OCI-LY1 (cell line): Measurements from ENCODE around the gene SLC10A1.

ENCODE experiments used
- H2AFZ ChIP-seq: fragments of 200-600 bp; sonication (generic), shearing (Covaris generic); 2 replicates; pipeline ENCODE4 v1.6.0; 2014; ENCODE audit warnings: antibody characterized with exemption, mild to moderate bottlenecking, low read length
- H3F3A ChIP-seq: fragments of 200-600 bp; sonication (generic), shearing (Covaris generic); 2 replicates; pipeline ENCODE4 v1.6.0; 2014; ENCODE audit warnings: mild to moderate bottlenecking, antibody characterized with exemption, low read length, moderate library complexity; ENCODE audit not compliant: insufficient read depth
- H3K27ac ChIP-seq: fragments of 200-600 bp; sonication (generic); 2 replicates; pipeline ENCODE4 v1.5.1; 2014; ENCODE audit warnings: low read length, mixed run types, mild to moderate bottlenecking, low read depth; ENCODE audit not compliant: poor library complexity, severe bottlenecking
- H3K27me3 ChIP-seq: fragments of 200-600 bp; sonication (generic); 2 replicates; pipeline ENCODE4 v1.6.0; 2014; ENCODE audit warnings: antibody characterized with exemption, mild to moderate bottlenecking, low read length, moderate library complexity; ENCODE audit not compliant: insufficient read depth
- H3K36me3 ChIP-seq: fragments of 200-600 bp; sonication (generic); 2 replicates; pipeline ENCODE4 v1.6.1; 2014; ENCODE audit warnings: mild to moderate bottlenecking, antibody characterized with exemption, low read length, moderate library complexity, mixed read lengths; ENCODE audit not compliant: insufficient read depth
- H3K4me1 ChIP-seq: fragments of 200-600 bp; sonication (generic); 2 replicates; pipeline ENCODE4 v1.5.1; 2014; ENCODE audit warnings: mild to moderate bottlenecking, low read length, moderate library complexity; ENCODE audit not compliant: insufficient read depth, severe bottlenecking
- H3K4me2 ChIP-seq: fragments of 200-600 bp; sonication (generic), shearing (Covaris generic); 2 replicates; pipeline ENCODE4 v1.6.1; 2014; ENCODE audit warnings: low read length
- H3K4me3 ChIP-seq: fragments of 200-600 bp; sonication (generic); 2 replicates; pipeline ENCODE4 v1.5.1; 2014; ENCODE audit warnings: low read length, low read depth, mild to moderate bottlenecking, mixed read lengths; ENCODE audit not compliant: poor library complexity, severe bottlenecking
- H3K79me2 ChIP-seq: fragments of 200-600 bp; shearing (Covaris generic); 2 replicates; pipeline ENCODE4 v1.6.1; 2016; ENCODE audit warnings: mixed run types, low read length, mixed read lengths; ENCODE audit not compliant: insufficient read depth
- H3K9ac ChIP-seq: fragments of 200-600 bp; sonication (generic), shearing (Covaris generic); 2 replicates; pipeline ENCODE4 v1.6.1; 2014; ENCODE audit warnings: mild to moderate bottlenecking, low read length, mixed read lengths
- H3K9me2 ChIP-seq: fragments of 200-600 bp; sonication (generic), shearing (Covaris generic); 2 replicates; pipeline ENCODE4 v1.6.1; 2014; ENCODE audit warnings: low read depth, mild to moderate bottlenecking, low read length, mixed read lengths
- H3K9me3 ChIP-seq: fragments of 200-600 bp; shearing (Covaris generic); 2 replicates; pipeline ENCODE4 v1.6.1; 2014; ENCODE audit warnings: low read length, mixed read lengths
- H4K20me1 ChIP-seq: fragments of 200-600 bp; sonication (generic), shearing (Covaris generic); 2 replicates; pipeline ENCODE4 v1.6.0; 2016; ENCODE audit warnings: mild to moderate bottlenecking, low read length; ENCODE audit not compliant: insufficient read depth
- CTCF ChIP-seq: fragments of 200-600 bp; sonication (generic), shearing (Covaris generic); IDR thresholded peaks from 2 replicates; pipeline ENCODE4 v1.5.1; 2017; ENCODE audit warnings: mild to moderate bottlenecking, antibody characterized with exemption, low read length, moderate library complexity, mixed read lengths
- EZH2 ChIP-seq: fragments of 200-600 bp; sonication (generic), shearing (Covaris generic); IDR thresholded peaks from 2 replicates; pipeline ENCODE4 v1.8.0; 2017; ENCODE audit warnings: borderline replicate concordance, mixed run types, mild to moderate bottlenecking, antibody characterized with exemption, low read length, moderate library complexity, mixed read lengths

Gene SLC10A1

GRCh38 chr14:69839661-69840060, 42.6 kb upstream of the SLC10A1 start:
- no peaks in the 10 kb centered on the region for H3K27me3 ChIP-seq
- no peak overlapping the region for H2AFZ ChIP-seq
- H3K4me2 ChIP-seq = no peak overlapping the region
- no peaks in the 10 kb centered on the region for H3K79me2 ChIP-seq
- no peak for TF ChIP-seq EZH2
- H3K9ac ChIP-seq = no peak overlapping the region
- H3K9me3 ChIP-seq = no peaks in the 10 kb centered on the region
- H3K27ac ChIP-seq = no peak overlapping the region
- no peak overlapping the region for H3K4me3 ChIP-seq
- H3K9me2 ChIP-seq = no peaks in the 10 kb centered on the region
- no peaks in the 10 kb centered on the region for H3K36me3 ChIP-seq
- H3F3A ChIP-seq = no peaks in the 10 kb centered on the region
- no peaks in the 10 kb centered on the region for H4K20me1 ChIP-seq
- no peaks in the 10 kb centered on the region for H3K4me1 ChIP-seq

GRCh38 chr14:69838881-69839416, 41.9 kb upstream of the SLC10A1 start:
- no peaks in the 10 kb centered on the region for H3K9me3 ChIP-seq
- H3K4me3 ChIP-seq = no peak overlapping the region
- no peaks in the 10 kb centered on the region for H4K20me1 ChIP-seq
- no peaks in the 10 kb centered on the region for H3F3A ChIP-seq
- H3K27ac ChIP-seq = no peak overlapping the region
- no peak overlapping the region for H3K9ac ChIP-seq
- no peaks in the 10 kb centered on the region for H3K27me3 ChIP-seq
- no peaks in the 10 kb centered on the region for H3K79me2 ChIP-seq
- no peak overlapping the region for H3K4me2 ChIP-seq
- H3K9me2 ChIP-seq = no peaks in the 10 kb centered on the region
- no peak overlapping the region for H2AFZ ChIP-seq
- H3K36me3 ChIP-seq = no peaks in the 10 kb centered on the region
- no peak for TF ChIP-seq CTCF
- H3K4me1 ChIP-seq = no peaks in the 10 kb centered on the region

DNA sequence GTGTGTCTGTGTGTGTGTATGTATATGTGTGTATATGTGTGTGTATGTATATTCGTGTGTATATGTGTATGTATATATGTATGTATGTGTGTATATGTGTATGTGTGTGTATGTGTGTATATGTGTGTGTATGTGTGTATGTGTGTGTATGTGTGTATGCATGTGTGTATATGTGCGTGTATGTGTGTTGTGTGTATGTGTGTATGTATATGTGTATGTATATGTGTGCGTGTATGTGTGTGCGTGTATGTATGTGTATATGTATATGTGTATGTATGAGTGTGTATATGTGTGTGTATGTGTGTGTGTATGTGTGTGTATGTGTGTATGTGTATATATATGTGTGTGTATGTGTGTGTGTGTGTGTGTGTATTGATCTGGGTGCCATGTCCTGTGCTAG, 31.8 kb upstream of the SLC10A1 start:
- no peaks in the 10 kb centered on the region for H3K4me1 ChIP-seq
- no peak overlapping the region for H3K4me2 ChIP-seq
- no peaks in the 10 kb centered on the region for H3K79me2 ChIP-seq
- H3K36me3 ChIP-seq = no peaks in the 10 kb centered on the region
- no peak overlapping the region for H3K9ac ChIP-seq
- no peaks in the 10 kb centered on the region for H3K9me2 ChIP-seq
- no peaks in the 10 kb centered on the region for H3K9me3 ChIP-seq
- no peaks in the 10 kb centered on the region for H3K27me3 ChIP-seq
- H2AFZ ChIP-seq = no peak overlapping the region
- no peak overlapping the region for H3K4me3 ChIP-seq
- H3K27ac ChIP-seq = no peak overlapping the region
- H3F3A ChIP-seq = no peaks in the 10 kb centered on the region
- TF ChIP-seq EZH2 = no peak
- TF ChIP-seq CTCF = no peak
- no peaks in the 10 kb centered on the region for H4K20me1 ChIP-seq

GRCh38 chr14:69828354-69828753, 31.3 kb upstream of the SLC10A1 start:
- Histone ChIP-seq H3K27me3 (no peaks in the 10 kb centered on the region), H3K4me1 (no peaks in the 10 kb centered on the region), H3F3A (no peaks in the 10 kb centered on the region), H3K9ac (no peak overlapping the region), H3K4me3 (no peak overlapping the region), H2AFZ (no peak overlapping the region), H4K20me1 (no peaks in the 10 kb centered on the region), H3K36me3 (no peaks in the 10 kb centered on the region), H3K79me2 (no peaks in the 10 kb centered on the region), H3K9me2 (no peaks in the 10 kb centered on the region), H3K9me3 (no peaks in the 10 kb centered on the region), H3K27ac (no peak overlapping the region), H3K4me2 (no peak overlapping the region)
- TF ChIP-seq EZH2 (no peak), CTCF (no peak)
